ENCODE results near the gene MED26.

Gene MED26

DNA sequence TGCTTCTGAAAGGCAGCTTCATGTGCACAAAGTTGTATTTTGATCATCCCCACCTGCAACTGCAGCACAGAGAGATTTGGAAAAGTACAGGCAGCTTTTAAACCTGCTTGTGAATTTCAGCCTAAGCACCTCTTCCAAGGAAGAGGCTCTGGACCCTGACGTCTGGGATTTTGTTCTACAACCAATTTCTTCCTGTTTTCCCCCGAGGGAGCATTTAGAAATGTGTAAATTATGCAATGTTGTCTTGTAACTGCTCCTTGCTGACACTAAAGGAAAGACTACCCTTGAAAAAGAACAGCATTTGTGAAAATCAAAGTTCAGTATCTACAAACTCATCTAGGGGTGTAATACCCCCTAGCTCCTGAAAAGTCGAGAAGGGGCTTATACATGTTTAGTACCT, 15.4 kb downstream of the MED26 start:
- DNase-seq (ENCODE audit: low read depth): no peak

DNA sequence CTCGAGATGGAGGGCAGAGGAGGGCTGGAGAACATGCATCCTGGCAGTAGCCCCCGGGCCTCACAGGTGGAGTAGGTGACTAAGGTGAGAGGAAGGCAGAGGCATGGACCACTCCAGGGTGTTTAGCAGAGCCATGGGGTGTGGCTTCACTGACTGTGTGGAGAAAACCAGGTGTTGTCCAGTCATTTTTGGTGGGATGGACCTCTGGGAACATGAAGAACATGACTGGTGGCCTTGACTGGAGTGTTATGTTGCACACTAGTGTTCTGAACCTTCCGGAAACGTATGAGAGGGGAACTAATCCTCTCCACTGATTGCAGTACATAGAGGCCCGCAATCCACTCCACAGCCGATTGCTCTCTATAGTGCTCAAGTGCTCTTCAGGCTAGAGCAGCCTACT, 16.9 kb downstream of the MED26 start:
- DNase-seq (ENCODE audit: low read depth): no peak

DNA sequence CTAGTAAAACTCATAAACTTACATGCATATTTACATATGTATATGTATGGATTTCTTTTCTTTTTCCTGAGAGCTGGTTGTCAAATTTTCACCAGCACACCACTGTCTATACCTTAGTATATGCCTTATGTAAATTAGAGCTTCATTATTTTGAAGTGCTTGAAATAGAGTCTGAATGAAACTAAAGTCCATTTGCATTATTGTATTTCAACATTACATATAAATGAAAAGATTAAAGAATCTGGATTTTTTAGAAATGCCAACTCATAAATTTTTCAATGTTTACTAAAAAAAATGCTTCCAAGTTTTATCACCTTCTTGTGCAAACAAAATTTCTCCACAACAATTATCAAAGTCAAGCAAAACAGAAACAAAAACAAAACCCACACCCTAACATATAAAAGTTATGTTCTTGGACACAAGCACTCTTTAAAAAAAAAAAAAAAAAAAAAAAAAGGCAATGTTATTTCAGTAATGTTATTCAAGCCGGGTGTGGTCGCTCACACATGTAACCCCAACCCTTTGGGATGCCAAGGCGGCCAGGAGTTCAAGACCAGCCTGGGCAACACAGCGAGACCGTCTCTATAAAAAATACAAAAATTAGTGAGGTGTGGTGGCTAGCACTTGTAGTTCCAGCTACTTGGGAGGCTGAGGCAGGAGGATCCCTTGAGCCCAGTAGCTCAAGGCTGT, 18.3 kb downstream of the MED26 start:
- DNase-seq (ENCODE audit: low read depth): no peak

DNA sequence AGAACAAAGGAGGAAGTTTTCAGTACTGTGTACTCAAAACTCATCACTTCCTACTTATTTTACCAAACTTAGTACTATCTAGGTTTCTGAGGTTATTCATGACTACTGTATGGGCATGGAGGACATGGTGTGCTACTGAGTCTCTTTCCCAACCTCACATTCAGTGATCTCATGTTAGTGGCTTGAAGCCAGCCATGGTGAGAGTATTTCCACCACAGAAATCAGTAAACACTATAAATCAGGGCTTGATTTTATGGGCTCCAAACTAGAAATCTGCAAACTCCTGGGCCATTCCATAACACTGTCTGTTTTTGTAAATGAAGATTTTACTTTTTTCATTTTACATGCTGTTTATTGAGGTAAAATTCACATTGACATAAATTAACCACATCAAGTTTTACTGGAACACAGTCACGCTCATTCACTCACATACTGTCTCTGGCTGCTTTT, 19.7 kb downstream of the MED26 start:
- DNase-seq (ENCODE audit: low read depth): no peak

DNA sequence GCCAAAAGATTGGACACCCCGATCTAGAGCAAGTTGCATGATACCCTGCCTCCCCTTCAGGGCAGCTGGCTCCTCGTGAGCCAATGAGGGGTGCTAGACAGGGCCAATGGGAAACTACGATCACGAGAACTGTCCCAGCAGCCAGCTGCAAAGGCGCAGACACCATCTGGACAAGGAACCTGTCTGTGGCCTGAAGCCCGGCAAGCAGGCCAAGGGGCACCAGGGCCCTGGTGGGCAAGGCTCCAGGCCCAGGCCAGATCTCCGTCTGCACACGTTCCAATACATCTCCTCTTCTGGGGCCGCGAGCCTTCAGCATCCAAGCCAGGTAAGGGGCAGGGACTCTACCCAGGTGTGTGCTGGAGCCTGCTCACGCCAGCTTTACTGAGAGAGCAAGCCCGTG, 20.2 kb downstream of the MED26 start:
- DNase-seq (ENCODE audit: low read depth): no peak

DNA sequence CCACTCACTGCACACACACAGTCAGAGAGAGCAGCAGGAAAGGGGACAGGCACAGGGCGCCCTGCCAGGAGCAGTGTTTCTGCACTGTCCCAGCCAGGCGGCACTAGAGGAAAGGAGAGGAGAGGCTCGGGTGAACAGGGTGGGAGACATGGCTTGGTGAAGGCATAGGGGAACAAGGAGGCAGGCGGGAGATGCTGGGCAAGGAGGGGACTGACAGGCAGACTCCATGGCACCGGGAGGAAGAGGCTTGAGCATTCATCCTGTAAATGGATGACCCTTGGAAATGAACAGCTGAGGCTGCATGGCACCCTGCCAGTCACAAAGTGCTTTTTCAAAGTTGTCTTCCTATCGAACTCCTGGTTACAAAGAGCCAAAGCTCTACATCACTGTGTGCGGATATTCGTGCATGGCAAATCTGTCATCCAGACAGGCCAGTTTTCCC, 22.4 kb downstream of the MED26 start:
- no peak for DNase-seq (ENCODE audit: low read depth)

DNA sequence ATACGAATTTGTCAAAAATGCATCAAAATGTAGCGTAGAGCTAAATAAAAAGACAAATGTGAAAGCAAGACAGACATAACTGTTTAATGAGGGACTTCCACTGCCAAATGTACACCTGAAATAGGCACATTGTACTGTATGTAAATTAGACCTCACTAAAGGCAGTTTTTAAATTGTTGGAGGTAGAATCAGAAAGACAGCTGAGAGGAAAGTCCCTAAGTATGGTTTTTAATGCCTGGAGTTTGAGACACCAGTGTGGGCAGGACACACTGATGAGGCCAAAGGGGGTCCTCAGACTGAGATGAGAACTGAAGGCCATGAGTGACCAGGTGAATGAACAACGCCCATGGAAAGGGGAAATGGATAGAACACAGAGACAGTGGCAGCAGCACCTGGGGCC, 22.9 kb downstream of the MED26 start:
- no peak for DNase-seq (ENCODE audit: low read depth)

DNA sequence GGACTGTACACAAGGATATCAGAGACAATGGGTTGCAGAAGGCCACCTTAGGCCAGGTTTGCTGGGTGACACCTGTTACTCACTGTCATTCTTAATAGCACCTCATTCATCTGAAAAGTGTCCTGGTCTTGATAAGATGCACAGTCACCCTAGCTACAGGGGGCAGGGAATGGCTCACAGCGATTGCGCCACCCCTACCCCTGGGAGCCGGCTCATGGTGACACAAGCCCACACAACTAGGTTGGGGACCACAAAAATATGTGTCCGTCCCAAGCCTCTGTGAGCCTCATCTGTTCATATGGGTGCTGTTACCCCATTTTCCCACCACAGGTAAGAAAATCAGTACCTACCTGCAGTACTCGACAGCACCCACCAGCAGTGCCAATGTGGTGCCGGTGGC, 23.4 kb downstream of the MED26 start:
- DNase-seq (ENCODE audit: low read depth): no peak

DNA sequence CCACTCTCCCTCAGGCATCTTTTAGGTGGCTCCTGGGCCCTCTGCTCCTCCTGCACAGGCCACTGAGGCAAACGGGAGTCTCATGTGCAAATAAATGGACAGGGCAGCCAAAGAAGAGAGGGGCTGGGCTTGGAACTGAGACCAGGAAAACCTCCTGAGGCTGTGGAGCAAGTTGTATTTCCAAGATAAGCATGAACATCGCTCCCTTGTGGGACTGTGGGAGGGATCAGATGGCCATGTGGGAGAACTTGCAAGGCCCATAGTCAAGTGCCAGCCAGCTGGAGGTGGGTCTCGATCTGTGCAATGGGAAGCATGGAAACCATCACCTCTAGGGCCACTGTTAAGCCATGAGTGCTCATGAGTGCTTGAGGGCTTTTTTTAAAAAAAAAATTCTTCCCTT, 24.9 kb downstream of the MED26 start:
- DNase-seq (ENCODE audit: low read depth): no peak

DNA sequence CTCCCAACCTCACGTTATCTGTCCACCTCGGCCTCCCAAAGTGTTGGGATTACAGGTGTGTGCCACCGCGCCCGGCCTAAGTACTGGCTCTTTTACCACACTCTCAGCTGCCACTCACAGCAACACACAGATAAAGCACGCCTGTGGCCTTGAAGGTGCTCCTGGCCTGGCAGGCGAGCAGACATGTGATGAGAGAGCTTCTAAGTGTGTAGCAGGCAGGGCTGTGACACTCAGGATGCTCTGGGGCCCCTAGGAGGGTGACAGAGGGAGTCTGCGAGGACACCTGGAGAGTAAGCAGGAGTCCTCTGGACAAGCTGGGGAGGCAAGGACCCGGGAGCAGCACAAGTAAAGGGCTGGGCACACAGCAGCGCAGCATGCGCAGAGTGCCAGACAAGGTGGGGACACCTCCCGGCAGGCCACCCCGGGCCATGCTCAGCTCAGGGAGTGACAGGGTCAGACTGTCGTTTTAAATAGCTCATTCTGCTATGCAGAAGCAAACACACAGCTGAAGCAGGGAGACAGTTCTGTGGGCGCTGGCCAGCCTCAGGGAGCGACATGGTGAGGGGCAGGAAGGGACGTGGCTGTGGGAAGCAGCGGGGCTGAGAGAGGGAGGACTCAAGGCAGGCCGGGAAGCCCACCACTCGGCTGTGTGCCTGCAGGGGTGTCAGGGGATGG, 26.5 kb downstream of the MED26 start:
- DNase-seq (ENCODE audit: low read depth): no peak

DNA sequence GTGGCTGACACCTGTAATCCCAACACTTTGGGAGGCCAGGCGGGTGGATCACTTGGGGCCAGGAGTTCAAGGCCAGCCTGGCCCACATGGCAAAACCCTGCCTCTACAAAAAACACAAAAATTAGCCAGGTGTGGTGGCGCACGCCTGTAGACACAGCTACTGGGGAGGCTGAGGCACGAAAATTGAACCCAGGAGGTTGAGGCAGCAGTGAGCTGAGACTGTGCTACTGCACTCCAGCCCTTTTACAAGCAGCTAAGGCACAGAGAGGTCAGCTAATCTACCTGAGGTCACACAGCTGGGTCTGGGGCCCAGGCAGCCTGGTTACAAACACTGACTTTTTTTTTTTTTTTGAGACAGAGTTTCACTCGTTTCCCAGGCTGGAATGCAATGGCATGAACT, 27.2 kb downstream of the MED26 start:
- DNase-seq (ENCODE audit: low read depth): no peak

DNA sequence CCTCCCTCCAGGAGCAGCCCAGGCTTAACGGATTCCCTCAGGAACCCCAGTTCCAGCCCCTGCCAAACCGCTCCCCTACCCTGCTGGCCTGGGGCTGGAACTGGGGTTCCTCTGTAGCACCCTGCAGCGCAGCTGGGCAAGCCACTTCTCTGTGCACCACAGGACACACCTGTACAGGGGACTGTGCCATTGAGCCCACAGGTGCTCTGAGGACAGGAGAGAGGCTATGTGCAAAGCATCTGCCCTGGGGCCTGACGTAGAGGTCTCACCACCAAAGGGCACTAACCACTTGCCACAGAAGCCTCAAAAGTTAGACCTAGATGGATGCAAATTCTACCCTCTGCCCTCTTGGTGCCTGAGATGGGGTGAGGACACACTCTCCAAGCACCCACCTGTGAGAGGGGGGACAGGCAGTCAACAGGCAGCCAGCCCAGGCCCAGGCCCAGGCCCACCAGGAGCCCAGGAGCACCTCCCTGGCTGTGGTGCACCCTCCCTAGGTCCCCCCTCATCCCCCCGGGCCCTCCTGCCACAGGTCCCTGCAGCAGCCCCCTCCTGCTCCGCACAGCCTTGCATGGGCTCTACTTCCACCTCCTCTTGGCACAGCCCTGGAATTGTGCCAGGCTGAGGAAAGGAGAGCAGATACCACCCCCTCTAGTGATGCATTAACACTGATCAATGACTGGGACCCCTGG, 28.2 kb downstream of the MED26 start:
- DNase-seq (ENCODE audit: low read depth): no peak

DNA sequence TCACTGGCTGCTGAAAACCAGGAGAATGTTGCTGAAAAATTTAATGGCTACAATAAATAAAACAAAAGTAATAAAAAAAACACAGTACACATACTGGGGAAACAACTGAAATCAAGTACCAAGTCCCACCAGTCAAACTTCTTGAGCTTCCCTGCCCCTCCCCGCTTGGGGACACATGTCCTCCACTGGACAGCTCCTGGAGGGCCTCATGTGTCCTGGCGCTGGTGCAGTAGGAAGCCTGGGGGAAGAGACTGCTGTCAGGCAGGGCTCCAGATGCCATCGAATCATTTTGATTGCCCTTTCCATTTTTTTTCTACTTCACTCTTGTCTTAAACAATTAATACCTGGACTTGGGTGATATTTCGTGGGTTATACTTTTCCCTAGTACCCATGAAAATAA, 29.2 kb downstream of the MED26 start:
- DNase-seq (ENCODE audit: low read depth): no peak

DNA sequence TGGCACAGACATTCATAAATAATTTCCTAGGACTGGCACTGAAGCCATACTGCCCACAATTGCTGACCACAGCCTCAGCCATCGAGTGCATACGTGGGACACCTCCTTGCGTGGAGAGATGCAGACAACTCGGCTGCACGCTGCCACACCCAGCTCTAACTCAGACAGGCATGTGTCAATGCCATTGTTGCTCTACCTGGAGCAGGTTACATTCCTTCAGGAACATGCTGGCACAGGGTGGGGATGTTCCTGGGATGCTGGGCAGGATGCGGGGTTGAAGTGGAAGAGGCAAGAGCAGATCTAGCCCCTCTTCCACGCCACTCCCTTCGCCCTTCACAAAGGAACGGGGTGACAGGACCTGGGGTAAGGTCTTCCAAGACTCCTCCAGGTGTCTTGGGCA, 31.6 kb downstream of the MED26 start:
- DNase-seq (ENCODE audit: low read depth): no peak

DNA sequence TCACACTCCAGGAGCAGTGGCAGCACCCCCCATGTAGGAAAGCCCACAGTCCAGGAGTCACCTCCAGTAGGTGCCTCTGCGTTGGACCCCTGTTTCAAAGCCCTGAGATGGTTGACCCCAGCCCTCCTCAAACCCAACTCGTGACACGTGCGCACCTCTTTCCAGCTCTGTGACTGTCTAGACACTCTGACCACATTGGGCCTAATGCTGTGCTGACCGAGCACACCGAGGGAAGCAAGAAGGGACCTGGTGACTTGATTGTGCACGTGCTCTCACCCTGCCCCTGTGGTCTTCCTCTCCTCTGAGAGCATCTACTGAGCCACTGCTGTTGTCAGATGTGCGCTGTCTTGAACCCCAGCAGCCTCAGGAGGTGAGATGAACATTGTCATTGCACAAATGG, 32.9 kb downstream of the MED26 start:
- DNase-seq (ENCODE audit: low read depth): no peak

DNA sequence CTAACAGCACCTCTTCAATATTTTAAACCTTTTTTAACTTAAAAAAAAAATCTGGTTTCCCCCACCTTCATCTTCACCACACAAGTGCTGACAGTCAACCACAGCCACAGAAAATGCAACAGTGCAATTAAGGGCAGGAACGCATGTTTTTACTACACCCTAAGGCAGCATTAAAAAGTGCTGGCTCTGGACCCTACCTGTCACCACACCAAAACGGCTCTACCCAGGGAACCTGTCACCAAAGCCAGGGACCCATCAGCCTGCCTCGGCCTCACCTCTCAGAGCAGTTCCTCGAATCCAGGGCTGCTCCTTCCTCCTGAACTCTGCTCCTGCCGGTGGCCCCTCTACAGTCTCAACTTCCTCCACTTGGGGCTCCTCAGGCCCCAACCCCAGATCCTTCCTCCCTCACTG, 33.3 kb downstream of the MED26 start:
- no peak for DNase-seq (ENCODE audit: low read depth)

DNA sequence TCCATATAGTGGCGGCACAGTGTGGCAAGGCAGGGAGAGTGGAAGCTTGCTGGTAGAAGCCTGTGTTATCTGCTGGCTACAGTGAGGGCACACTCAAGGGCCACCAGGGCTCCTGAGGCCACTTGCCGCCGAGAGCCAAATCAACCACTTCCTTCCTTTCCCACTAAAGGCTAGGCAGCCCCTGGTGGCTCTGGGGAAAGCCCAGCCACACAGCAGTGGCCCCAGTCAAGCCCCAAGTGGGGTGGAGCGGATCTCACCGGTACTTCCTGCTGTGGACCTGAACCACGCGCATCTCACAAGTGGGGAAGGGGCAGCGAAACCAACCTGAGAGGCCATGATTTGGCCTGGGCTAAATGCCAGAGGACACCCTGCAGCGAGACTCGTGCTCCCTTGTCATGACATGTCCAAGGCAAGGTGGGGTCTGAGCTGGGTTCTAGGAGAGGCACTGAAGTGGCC, 33.8 kb downstream of the MED26 start:
- DNase-seq (ENCODE audit: low read depth): no peak

DNA sequence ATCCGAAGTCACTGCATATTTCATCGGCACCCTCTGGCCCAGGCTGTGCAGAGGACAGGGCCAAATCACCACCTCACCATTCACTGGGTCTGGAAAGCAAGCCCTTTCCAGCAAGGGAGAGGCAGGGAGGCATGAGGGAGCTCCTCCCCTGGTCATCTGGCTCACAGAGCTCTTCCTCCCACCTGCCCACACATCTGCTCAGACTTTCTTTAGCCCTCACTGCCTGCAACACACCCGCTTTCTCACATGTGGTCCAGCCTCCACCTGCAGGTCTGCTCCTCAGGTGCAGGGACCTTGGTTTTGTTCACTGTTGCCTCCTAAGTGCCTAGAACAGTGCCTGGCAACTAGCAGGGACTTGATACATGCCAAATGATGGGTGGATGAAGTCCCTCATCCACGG, 34.8 kb downstream of the MED26 start:
- no peak for DNase-seq (ENCODE audit: low read depth)

DNA sequence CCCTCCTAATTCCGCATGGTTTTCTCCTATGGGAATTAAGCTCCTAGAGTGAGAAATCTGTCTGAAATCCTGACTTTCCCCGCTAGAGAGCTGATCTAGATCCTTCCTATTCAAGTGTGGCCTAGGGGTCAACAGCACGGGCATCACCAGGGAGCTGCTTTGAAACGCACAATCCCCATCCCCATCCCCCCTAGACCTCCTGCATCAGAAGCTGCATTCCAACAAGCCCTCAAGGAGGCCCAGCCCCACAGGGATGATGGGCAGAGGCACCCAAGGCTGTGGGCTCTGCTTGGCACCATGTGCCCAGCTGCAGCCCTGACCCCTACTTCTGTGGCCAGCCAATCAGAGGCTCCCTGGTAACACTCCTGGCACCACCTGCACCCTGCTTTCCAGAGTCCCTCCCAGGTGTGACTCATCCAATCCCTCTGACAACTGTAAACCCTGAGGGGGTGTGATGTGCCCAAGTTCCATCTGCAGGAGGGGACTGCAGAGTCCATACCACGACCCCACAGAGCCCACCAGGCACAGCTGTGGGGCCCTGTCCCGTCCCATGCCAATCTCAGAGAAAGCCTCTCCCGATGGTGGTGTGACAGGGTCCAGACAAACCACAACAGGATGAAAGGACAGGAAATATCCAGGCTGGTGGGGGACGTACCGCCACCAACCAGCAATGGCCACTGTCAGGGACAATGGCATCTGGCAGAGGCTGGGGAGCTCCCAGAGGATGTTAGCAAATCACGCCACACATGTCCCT, 36.0 kb downstream of the MED26 start:
- no peak for DNase-seq (ENCODE audit: low read depth)

DNA sequence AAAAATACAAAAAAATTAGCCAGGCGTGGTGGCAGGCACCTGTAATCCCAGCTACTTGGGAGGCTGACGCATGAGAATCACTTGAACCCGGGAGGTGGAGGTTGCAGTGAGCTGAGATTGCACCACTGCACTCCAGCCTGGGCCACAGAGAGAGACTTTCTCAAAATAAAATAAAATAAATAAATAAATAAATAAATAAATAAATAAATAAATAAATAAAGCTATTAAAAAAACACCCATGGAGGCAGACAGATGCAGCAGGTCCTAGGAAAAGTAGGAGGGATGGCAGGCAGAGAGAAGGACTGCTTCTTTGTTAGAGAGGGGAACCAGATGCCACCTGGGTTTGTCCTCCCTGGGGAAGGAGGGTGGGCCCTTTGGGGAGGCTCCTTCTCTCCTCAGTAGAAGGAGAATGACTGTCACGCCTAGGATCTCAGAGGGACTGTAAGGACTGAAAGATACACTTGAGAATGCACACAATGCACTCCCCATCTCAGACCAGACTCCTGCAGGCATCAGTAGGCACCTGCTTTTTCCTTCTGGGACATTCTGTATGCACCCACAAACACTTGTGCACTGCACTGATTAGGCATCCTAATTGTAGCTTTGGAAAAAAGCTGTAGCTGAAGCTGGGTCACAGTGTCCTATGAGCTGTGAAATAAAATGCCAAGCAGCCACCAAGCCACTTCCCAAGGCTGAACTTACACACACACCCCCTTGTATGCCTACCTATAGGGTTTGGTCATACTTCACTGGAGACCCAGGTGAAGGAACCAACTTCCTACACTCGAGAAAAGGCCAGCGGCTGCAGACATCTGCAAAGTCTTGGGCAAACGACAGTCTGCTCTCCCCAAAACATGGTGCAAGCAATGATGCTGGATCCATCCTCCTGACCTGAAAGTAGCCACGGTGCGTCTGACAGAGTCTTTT, 36.9 kb downstream of the MED26 start:
- DNase-seq (ENCODE audit: low read depth): no peak

DNA sequence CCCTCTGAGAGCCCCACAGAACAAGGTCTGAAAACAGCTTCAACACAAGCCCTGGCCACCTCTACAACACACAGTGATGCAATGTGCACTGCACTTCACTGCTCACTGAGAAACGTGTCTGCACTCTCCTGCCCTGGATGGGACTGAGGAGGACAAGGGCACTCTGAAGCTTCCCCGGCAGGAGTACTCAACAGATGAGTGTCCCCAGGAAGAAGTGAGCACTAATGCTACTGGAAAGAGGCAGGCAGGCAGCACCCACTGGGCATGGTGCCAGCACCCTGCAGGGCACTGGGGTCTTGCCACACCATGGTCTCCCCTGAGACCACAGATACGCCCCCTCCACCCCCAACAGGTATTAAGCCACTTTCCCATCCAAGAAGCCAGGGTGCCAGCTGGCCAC, 38.1 kb downstream of the MED26 start:
- DNase-seq (ENCODE audit: low read depth): no peak
